Panc1 (cell line): Measurements from ENCODE around the gene CLPTM1L. TPM values are rescaled to one million over a fixed set of nuclear protein-coding genes. Genes with fewer than 3 reads are reported as not detected.
A peak's percentile ranks its signal among the peaks of the same experiment; 100 is the strongest.

Source experiments
- ATAC-seq: fragments of 200-7000 bp; cut with Tn5 transposase; 2 replicates; pipeline ENCODE4 v1.9.1; 2020; ENCODE audit warnings: mild to moderate bottlenecking, moderate library complexity
- BruUV-seq: library from RNA; stranded (reverse); fragments of 400-500 nt; replicated peaks from 2 replicates; lab custom pipeline; 2021; lab: Mats Ljungman, UMichigan
- CTCF ChIA-PET: fragments of 300-600 bp; sonication (Branson Sonifier 250); formaldehyde crosslinking; loops from one replicate; lab custom pipeline; 2022; ENCODE audit warnings: antibody characterized with exemption; lab: Charles Lee
- POLR2A ChIA-PET: fragments of 300-600 bp; sonication (Branson Sonifier 250); formaldehyde crosslinking; loops from one replicate; lab custom pipeline; 2022; ENCODE audit warnings: antibody characterized with exemption; lab: Charles Lee
- DNase-seq: peaks from one replicate; pipeline ENCODE4 v3.0.0-alpha.2; 2010; ENCODE audit warnings: low read depth, low spot score
- H3K27ac ChIP-seq: 2 replicates; pipeline ENCODE4 v1.5.1; 2011; ENCODE audit warnings: mild to moderate bottlenecking, low read length, inconsistent platforms
- H3K27me3 ChIP-seq: fragments of 200-500 bp; sonication (Bioruptor generic); 2 replicates; pipeline ENCODE4 v1.6.0; 2014; ENCODE audit warnings: low read length, inconsistent platforms; ENCODE audit not compliant: control insufficient read depth, insufficient read depth
- H3K36me3 ChIP-seq: fragments of 200-500 bp; sonication (Bioruptor generic); 2 replicates; pipeline ENCODE4 v1.5.1; 2014; ENCODE audit warnings: inconsistent platforms, mild to moderate bottlenecking, low read length, moderate library complexity; ENCODE audit not compliant: control insufficient read depth, insufficient read depth
- H3K4me1 ChIP-seq: 2 replicates; pipeline ENCODE4 v1.5.1; 2011; ENCODE audit warnings: inconsistent platforms, mild to moderate bottlenecking, low read length, moderate library complexity; ENCODE audit not compliant: control insufficient read depth, insufficient read depth
- H3K4me3 ChIP-seq, 2 experiments: 2 replicates each; pipeline ENCODE4 v1.5.1; 2011 to 2012; ENCODE audit warnings: low read depth in 2 of 2, low read length in 2 of 2, mild to moderate bottlenecking in 2 of 2, inconsistent platforms in 1 of 2, moderate library complexity in 1 of 2
- H3K9me3 ChIP-seq: fragments of 200-500 bp; sonication (Bioruptor generic); 2 replicates; pipeline ENCODE4 v1.5.1; 2014; ENCODE audit warnings: low read depth, mild to moderate bottlenecking, inconsistent platforms, low read length, moderate library complexity; ENCODE audit not compliant: control insufficient read depth, insufficient read depth
- POLR2AphosphoS5 ChIP-seq: IDR thresholded peaks from 2 replicates; pipeline ENCODE4 v1.6.1; 2012; ENCODE audit warnings: mild to moderate bottlenecking, low read depth, low read length, moderate library complexity
- SIN3A ChIP-seq: IDR thresholded peaks from 2 replicates; pipeline ENCODE4 v1.6.1; 2012; ENCODE audit warnings: low read depth, mild to moderate bottlenecking, low read length, moderate library complexity, borderline replicate concordance; ENCODE audit not compliant: insufficient read depth
- TCF7L2 ChIP-seq: IDR thresholded peaks from 2 replicates; pipeline ENCODE4 v1.6.1; 2011; ENCODE audit warnings: mild to moderate bottlenecking, low read depth, low read length, inconsistent platforms
- in situ Hi-C: cut with HindIII; loops from 2 replicates; pipeline ENCODE4 v1.10.0; 2016; ENCODE audit warnings: low sequenced_read_pairs, low pct_unique_long_range_greater_than_20kb
- intact Hi-C: fragments of 100-400 bp; cut with micrococcal nuclease; formaldehyde crosslinking; loops from one replicate; pipeline ENCODE4 v1.10.0; 2022; ENCODE audit not compliant: unreplicated experiment
- total RNA-seq: library from RNA; stranded (reverse); gene quantifications from one replicate; pipeline ENCODE4 v1.2.1, GENCODE V29; 2021; ENCODE audit not compliant: unreplicated experiment
- TF ChIP-seq, protein P1 (sequence below): fragments of 450-650 bp; IDR thresholded peaks from 2 replicates; pipeline ENCODE4 v1.5.1; 2017; ENCODE audit warnings: mild to moderate bottlenecking
- TF ChIP-seq, protein P2 (sequence below), 2 experiments: IDR thresholded peaks; 2 replicates each; pipeline ENCODE4 v1.6.1; 2011 to 2012; ENCODE audit warnings: low read depth in 2 of 2, control low read depth in 1 of 2, low read length in 1 of 2, mild to moderate bottlenecking in 1 of 2, moderate library complexity in 1 of 2; ENCODE audit not compliant: insufficient read depth in 1 of 2

Gene CLPTM1L
- total RNA-seq, 1 experiment from 2014 or later: 188 TPM

DNA sequence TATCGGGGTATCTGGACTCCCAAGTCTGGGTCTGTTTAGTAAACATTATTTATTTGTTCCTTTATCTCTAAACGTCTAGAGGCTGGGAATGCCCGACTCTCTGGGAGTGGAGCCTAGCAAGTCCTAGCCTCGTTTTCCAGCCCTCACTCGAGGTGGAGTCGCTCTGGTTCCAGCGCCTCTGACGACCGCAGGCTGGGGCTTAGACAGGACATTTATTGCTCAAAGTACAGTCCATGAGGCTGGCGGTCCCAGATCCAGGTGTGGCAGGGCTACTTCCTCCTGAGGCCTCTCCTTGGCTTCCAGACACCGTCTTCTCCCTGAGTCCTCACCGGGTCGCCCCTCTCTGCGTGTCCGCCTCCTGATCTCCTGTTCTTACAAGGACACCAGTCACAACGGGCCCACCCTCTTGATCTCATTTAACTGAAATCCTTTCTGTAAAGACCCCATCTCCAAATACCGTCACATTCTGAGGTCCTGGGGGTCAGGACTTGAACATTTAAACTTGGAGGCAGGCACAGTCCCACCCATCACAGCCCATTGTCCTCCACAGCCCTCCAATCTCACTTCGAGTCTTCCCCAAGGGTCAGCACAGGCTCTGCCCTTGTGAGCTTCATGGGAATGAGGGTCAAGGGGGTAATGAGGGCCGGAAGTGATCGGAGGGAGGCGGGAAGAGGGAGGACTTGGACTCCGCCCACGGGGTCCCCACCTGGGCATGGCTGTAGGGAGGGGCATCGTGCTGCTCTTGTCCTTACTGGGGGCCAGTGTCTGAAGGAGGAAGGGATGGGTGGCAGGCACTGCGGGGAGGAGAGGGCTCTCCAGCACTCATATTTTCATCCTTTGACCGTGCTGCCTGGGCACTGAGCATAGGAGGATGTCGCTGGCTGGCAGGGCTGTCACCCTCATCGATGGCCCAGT lies 12.2 kb upstream of the CLPTM1L start:
- TF ChIP-seq SIN3A (no peak), POLR2AphosphoS5 (no peak), TCF7L2 (no peak)
- TF ChIP-seq, protein P1, sequence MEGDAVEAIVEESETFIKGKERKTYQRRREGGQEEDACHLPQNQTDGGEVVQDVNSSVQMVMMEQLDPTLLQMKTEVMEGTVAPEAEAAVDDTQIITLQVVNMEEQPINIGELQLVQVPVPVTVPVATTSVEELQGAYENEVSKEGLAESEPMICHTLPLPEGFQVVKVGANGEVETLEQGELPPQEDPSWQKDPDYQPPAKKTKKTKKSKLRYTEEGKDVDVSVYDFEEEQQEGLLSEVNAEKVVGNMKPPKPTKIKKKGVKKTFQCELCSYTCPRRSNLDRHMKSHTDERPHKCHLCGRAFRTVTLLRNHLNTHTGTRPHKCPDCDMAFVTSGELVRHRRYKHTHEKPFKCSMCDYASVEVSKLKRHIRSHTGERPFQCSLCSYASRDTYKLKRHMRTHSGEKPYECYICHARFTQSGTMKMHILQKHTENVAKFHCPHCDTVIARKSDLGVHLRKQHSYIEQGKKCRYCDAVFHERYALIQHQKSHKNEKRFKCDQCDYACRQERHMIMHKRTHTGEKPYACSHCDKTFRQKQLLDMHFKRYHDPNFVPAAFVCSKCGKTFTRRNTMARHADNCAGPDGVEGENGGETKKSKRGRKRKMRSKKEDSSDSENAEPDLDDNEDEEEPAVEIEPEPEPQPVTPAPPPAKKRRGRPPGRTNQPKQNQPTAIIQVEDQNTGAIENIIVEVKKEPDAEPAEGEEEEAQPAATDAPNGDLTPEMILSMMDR: no peak
- TF ChIP-seq, protein P2, sequence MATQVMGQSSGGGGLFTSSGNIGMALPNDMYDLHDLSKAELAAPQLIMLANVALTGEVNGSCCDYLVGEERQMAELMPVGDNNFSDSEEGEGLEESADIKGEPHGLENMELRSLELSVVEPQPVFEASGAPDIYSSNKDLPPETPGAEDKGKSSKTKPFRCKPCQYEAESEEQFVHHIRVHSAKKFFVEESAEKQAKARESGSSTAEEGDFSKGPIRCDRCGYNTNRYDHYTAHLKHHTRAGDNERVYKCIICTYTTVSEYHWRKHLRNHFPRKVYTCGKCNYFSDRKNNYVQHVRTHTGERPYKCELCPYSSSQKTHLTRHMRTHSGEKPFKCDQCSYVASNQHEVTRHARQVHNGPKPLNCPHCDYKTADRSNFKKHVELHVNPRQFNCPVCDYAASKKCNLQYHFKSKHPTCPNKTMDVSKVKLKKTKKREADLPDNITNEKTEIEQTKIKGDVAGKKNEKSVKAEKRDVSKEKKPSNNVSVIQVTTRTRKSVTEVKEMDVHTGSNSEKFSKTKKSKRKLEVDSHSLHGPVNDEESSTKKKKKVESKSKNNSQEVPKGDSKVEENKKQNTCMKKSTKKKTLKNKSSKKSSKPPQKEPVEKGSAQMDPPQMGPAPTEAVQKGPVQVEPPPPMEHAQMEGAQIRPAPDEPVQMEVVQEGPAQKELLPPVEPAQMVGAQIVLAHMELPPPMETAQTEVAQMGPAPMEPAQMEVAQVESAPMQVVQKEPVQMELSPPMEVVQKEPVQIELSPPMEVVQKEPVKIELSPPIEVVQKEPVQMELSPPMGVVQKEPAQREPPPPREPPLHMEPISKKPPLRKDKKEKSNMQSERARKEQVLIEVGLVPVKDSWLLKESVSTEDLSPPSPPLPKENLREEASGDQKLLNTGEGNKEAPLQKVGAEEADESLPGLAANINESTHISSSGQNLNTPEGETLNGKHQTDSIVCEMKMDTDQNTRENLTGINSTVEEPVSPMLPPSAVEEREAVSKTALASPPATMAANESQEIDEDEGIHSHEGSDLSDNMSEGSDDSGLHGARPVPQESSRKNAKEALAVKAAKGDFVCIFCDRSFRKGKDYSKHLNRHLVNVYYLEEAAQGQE (IDR thresholded peaks at IDR 0.05; ENCODE audit: insufficient read depth in 1 of 2, low read depth in 2 of 2, low read length in 1 of 2): no peak
- ChIA-PET CTCF (no interaction called here), POLR2A (no interaction called here)
- ATAC-seq (peak; percentile 39; the same call in 1 of the 2 replicates), DNase-seq (no peak)
- Histone ChIP-seq H3K27me3 (peaks cover 9% of the 10 kb centered on the region; the same call in 1 of the 2 replicates), H3K9me3 (no peaks in the 10 kb centered on the region), H3K27ac (no peak overlapping the region), H3K4me3 (no peak overlapping the region), H3K36me3 (no peaks in the 10 kb centered on the region), H3K4me1 (no peaks in the 10 kb centered on the region)
- BruUV-seq: no TSS peak
- in situ Hi-C loops (no loop called here), intact Hi-C loops (no loop called here)

DNA sequence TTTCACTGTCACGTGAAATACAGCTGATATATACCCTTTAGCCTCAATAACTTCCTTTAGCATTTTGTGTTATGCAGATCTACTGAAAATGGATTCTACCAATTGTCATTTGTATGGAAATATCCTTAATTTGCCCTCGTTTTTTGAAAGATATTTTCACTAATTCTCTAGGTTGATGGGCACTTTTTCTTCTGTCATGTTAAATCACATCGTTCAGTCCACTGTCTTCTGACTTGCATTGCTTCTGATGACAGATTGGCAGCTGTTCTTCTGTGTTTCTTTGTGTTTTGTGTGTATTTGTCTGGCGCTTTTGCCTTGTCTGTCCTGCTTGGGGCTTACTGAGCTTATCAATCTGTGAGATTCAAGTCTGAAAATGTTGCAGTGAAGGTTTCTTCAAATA lies 9.7 kb upstream of the CLPTM1L start:
- DNase-seq: no peak
- no peaks in the 10 kb centered on the region for H3K4me1 ChIP-seq
- H3K36me3 ChIP-seq: no peaks in the 10 kb centered on the region
- intact Hi-C loops: no loop called here
- ChIA-PET POLR2A (no interaction called here), CTCF (no interaction called here)
- BruUV-seq: no TSS peak
- TF ChIP-seq TCF7L2 (no peak), SIN3A (no peak), POLR2AphosphoS5 (no peak)
- TF ChIP-seq, protein P2 (IDR thresholded peaks at IDR 0.05; ENCODE audit: insufficient read depth in 1 of 2, low read depth in 2 of 2, low read length in 1 of 2): no peak
- TF ChIP-seq, protein P1: no peak
- in situ Hi-C loops: no loop called here
- no peaks in the 10 kb centered on the region for H3K9me3 ChIP-seq
- no peak overlapping the region for H3K27ac ChIP-seq
- H3K4me3 ChIP-seq: no peak overlapping the region
- peaks cover 9% of the 10 kb centered on the region; the same call in 1 of the 2 replicates for H3K27me3 ChIP-seq
- no peak for ATAC-seq
